Thoracic aorta (tissue), 2 donors: ENCODE data around the gene CHMP4B. TPM values are rescaled to one million over a fixed set of nuclear protein-coding genes. Genes with fewer than 3 reads are reported as not detected.

Experiments used
- ATAC-seq: fragments of 150-250 bp; one replicate; pipeline ENCODE4 v1.8.0; 2017; ENCODE audit warnings: low read depth; ENCODE audit not compliant: insufficient number of reproducible peaks, low FRiP score
- DNase-seq: peaks from one replicate; pipeline ENCODE4 v3.0.0-alpha.2; 2020; ENCODE audit warnings: low spot score
- H3K27ac ChIP-seq, 2 donors: fragments of 200-600 bp; sonication (generic); 1 replicate in 1 of 2; 2 replicates in 1 of 2; pipeline ENCODE4 v1.5.1; 2016; ENCODE audit warnings: mild to moderate bottlenecking in 2 of 2, moderate library complexity in 2 of 2
- H3K27me3 ChIP-seq: fragments of 200-600 bp; sonication (generic); replicated peaks from 2 replicates; pipeline ENCODE4 v1.6.0; 2016; ENCODE audit warnings: mild to moderate bottlenecking; ENCODE audit not compliant: insufficient read depth
- H3K36me3 ChIP-seq: fragments of 200-600 bp; sonication (generic); one replicate; pipeline ENCODE4 v1.5.1; 2016
- H3K4me1 ChIP-seq, 2 donors: fragments of 200-600 bp; sonication (generic); 1 replicate in 1 of 2; 2 replicates in 1 of 2; pipeline versions ENCODE4 v1.5.1 to v1.6.0; 2016; ENCODE audit warnings: low read depth in 2 of 2, mild to moderate bottlenecking in 1 of 2; ENCODE audit not compliant: control insufficient read depth in 1 of 2
- H3K4me3 ChIP-seq: fragments of 200-600 bp; sonication (generic); 2 replicates; pipeline ENCODE4 v1.5.1; 2016; ENCODE audit warnings: mild to moderate bottlenecking
- H3K9me3 ChIP-seq: fragments of 200-600 bp; sonication (generic); 2 replicates; pipeline ENCODE4 v1.5.1; 2016
- total RNA-seq, 2 donors: library from RNA; depleted of rRNA; stranded (reverse); fragments of >200 nt; gene quantifications; one replicate each; pipeline versions ENCODE4 v1.1.0 to v1.2.3, GENCODE V29; 2016
- TF ChIP-seq, protein P1 (sequence below): fragments of 200-600 bp; sonication (generic); IDR thresholded peaks from one replicate; pipeline ENCODE4 v1.5.1; 2019; ENCODE audit warnings: antibody characterized with exemption

CHMP4B gene
- total RNA-seq, 2 donors from 2014 or later = 69.5 to 104 TPM

DNA sequence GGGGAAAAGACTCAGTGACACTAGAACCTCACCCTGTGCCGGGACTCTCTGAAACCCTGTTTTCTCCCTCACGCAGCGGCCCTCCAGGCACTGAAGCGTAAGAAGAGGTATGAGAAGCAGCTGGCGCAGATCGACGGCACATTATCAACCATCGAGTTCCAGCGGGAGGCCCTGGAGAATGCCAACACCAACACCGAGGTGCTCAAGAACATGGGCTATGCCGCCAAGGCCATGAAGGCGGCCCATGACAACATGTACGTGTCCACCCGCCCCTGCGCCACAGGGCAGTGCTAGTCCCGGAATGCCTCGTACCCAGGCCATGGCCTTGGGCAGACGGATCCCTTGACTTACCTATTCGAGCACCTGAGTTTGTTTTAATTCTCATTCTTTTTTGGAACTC is 37.2 kb downstream of the CHMP4B start:
- Histone ChIP-seq H3K27ac (no peak overlapping the region), H3K4me3 (no peak overlapping the region), H3K9me3 (no peaks in the 10 kb centered on the region), H3K4me1 (peaks cover 3 to 22% of the 10 kb centered on the region in 2 donors), H3K36me3 (peaks cover 20% of the 10 kb centered on the region), H3K27me3 (no peaks in the 10 kb centered on the region)
- DNase-seq = no peak
- no peak for ATAC-seq
- TF ChIP-seq, protein P1, sequence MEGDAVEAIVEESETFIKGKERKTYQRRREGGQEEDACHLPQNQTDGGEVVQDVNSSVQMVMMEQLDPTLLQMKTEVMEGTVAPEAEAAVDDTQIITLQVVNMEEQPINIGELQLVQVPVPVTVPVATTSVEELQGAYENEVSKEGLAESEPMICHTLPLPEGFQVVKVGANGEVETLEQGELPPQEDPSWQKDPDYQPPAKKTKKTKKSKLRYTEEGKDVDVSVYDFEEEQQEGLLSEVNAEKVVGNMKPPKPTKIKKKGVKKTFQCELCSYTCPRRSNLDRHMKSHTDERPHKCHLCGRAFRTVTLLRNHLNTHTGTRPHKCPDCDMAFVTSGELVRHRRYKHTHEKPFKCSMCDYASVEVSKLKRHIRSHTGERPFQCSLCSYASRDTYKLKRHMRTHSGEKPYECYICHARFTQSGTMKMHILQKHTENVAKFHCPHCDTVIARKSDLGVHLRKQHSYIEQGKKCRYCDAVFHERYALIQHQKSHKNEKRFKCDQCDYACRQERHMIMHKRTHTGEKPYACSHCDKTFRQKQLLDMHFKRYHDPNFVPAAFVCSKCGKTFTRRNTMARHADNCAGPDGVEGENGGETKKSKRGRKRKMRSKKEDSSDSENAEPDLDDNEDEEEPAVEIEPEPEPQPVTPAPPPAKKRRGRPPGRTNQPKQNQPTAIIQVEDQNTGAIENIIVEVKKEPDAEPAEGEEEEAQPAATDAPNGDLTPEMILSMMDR = no peak

DNA sequence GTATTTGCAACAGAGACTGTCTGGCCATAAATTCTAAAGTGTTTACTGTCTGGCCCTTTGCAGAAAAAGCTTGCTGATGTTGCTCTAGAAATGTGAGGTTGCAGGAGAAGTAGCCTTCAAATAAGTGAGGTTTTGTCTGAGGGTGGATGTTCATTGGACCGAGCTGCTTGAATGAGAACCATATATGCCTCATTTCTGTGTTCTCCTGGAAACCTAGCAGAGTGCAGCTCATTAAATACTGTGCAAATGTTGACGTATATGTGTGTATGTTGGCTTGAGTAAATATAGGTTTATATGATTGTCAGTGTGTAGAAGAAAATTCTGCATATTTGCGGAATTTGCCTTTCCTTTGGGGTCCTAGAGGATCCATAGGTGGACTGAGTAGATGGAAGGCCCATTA is 39.0 kb downstream of the CHMP4B start:
- H3K27ac ChIP-seq = no peak overlapping the region
- H3K9me3 ChIP-seq = no peaks in the 10 kb centered on the region
- H3K4me1 ChIP-seq = peaks cover 2 to 18% of the 10 kb centered on the region in 2 donors
- ATAC-seq = no peak
- TF ChIP-seq, protein P1 = no peak
- DNase-seq = no peak
- no peaks in the 10 kb centered on the region for H3K27me3 ChIP-seq
- H3K4me3 ChIP-seq = no peak overlapping the region
- peaks cover 31% of the 10 kb centered on the region for H3K36me3 ChIP-seq

DNA sequence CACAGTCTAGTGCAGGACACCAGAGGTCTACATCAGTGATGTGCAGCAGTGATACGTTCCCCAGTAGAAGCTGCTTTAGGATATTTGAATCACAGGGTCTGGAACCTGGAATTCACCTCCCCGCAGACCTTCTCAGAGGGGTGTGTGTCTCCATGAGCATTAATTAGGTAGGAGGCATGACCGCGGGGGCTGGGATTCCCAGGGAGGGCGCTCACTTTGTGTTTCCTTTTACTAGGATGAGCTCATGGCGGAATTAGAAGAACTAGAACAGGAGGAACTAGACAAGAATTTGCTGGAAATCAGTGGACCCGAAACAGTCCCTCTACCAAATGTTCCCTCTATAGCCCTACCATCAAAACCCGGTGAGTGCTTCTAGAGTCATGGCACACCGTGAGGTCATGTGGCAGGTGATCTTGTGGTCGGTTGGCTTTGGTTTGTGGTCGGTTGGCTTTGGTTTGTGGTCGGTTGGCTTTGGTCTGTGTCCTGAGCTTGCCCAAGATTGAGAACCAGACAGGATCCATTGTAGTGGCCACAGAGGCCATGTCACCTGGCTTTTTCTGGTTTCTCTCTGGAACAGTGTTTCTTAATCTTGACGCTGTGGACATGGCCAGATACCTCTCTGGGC is 40.8 kb downstream of the CHMP4B start:
- Histone ChIP-seq H3K27me3 (no peaks in the 10 kb centered on the region), H3K36me3 (peaks cover 32% of the 10 kb centered on the region), H3K4me3 (no peak overlapping the region), H3K9me3 (no peaks in the 10 kb centered on the region), H3K4me1 (peaks cover 0 to 7% of the 10 kb centered on the region in 2 donors), H3K27ac (no peak overlapping the region)
- no peak for DNase-seq
- no peak for ATAC-seq
- TF ChIP-seq, protein P1 = no peak

DNA sequence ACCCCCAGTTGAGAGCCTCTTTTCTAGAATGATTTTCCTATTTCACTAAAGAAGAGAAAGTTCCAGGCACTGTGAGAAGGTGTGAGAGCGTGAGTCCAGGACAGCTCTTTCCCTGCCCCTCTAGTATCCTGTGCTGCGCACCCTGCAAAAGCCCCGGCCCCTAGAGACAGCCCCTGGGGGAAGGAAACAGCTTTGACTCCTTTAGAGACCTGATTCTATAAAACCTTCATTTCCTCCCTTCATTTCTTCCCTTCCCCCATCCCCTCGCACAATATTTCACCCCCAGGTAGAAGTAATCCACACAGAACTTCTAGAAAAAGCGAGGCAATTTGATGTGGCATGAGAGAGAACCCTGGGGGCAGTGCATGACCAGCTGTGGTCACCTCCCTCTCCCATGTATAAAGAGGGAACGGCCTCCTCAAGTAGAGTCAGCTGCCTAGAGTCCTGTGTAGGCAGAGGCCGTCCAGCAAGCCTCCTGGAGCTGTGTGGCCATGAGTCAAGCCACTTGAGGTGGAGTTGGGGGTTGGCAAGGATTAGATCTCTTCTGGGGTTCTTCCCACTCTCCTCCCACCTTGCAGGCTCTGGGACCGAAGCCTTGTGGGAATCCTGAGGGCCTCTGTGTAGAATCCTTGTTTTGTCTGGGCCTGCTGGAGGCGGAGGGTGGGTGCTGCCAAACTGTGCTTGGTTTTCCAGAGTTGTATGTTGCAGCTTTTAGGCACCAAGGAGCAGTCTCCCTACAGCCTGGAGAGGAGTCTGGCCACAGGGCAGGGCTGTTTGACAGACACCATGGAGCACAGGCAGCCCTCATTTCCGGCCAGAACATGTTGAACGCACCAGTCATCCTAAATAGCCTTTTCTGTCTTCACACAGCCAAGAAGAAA is 41.7 kb downstream of the CHMP4B start:
- no peaks in the 10 kb centered on the region for H3K4me1 ChIP-seq
- no peak for DNase-seq
- no peak overlapping the region for H3K27ac ChIP-seq
- no peak for ATAC-seq
- H3K9me3 ChIP-seq = no peaks in the 10 kb centered on the region
- no peaks in the 10 kb centered on the region for H3K27me3 ChIP-seq
- no peak overlapping the region for H3K4me3 ChIP-seq
- TF ChIP-seq, protein P1 = no peak
- peaks cover 32% of the 10 kb centered on the region for H3K36me3 ChIP-seq

DNA sequence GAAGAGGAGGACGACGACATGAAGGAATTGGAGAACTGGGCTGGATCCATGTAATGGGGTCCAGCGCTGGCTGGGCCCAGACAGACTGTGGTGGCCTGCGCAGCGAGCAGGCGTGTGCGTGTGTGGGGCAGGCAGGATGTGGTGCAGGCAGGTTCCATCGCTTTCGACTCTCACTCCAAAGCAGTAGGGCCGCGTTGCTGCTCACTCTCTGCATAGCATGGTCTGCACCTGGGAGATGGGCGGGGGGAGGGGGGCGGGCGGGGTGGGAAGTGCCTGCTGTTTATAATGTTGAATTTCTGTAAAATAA is 42.3 kb downstream of the CHMP4B start:
- TF ChIP-seq, protein P1 = no peak
- DNase-seq (no peak), ATAC-seq (no peak)
- Histone ChIP-seq H3K36me3 (peaks cover 32% of the 10 kb centered on the region), H3K27me3 (no peaks in the 10 kb centered on the region), H3K9me3 (no peaks in the 10 kb centered on the region), H3K27ac (no peak overlapping the region), H3K4me1 (no peaks in the 10 kb centered on the region), H3K4me3 (no peak overlapping the region)
